Stimulated activated CD8-positive, alpha-beta memory T cell treated with anti-CD3 and anti-CD28 coated beads, Interleukin-15, amount 100 ng/mL, for 1 hour (primary cell): ENCODE results near the gene TTK.

Source experiments
- DNase-seq: peaks from one replicate; pipeline ENCODE4 v3.0.0-alpha.2; 2020; ENCODE audit warnings: low read depth

The TTK gene

DNA sequence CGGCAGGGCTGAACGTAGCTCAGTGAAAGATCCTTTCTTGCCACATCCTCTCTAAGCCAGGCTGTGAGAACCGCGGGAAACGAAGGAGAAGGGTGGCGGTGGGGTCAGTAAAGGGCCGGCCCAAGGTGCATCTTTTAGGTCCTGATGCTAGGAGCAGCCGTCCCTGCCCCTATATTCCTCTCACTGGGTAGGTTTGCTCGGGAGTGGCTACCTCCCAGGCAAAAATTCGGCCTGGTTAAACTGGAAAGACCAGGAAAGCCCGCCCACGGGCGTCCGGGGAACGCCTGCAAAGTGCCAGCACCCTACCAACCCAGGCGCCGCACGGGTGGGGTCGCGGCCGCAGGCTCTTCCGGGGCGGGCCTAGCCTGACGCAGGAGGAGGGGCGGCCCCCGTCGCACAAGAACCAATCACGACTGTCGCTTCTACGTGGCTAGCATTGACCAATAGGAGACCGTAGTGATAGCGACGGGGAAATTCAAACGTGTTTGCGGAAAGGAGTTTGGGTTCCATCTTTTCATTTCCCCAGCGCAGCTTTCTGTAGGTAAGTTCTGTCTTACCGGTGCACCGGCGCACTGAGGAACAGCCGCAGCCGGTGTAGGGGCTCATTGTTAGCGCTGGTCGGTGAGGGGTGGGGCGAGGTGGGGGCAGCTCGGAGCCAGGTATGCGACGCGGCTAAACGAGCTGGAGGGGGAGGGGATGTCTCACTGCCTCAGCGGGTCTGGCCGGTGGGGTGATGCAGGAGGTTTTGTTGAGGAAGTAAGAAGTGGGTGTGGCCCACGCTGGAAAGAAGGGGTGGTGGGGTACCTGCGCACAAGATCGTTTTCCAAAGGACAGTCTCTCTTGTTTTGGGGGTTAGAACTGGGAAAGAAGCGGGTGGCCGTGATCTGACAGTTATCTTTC is at the start of gene TTK:
TSS of gene TTK (plus strand) at position 477 of the 900 bp plus-strand sequence. CDS start 1,195 bp downstream, outside the sequence.
- peak; percentile 68 for DNase-seq

DNA sequence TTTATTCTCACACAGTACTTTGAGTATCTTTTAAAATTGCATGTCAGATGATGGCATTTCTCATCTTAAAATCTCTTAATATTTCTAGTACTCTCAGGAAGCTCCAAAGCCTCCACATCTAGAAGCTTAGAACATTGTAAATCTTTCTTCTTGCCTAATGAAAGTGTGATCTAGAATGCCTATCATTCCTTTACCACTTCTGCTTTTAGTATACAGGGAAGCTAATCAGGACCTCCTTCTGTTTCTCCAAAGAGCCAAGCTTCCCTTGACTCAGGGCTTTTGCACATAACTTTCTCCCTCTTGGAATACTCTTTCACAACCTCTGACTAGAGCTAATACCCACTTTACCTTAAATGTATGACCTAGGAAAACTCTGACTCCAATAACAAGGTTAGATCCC is 49.6 kb upstream of the TTK start:
- no peak for DNase-seq

DNA sequence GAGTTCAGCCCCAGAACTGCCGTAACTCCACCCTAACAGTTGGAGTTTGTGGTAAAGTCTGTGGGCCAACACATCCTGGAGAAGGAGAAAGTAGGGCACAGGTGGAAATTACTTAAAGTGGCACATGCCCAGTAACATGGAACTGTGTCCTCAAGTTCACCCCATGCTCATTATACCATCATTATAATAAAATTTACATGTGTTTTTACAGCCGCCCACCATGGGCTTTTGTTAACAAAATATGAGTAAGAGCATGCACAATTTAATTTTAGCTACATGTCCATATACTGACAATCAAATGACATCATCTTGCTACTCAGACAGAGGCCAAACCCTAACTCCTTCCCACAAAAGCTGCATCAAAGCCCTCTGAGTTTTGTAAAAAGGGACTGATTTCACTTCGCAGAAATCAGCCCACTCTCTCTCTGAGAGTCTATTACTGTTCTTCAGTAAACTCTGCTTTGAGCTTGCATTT is 39.8 kb upstream of the TTK start:
- DNase-seq = no peak

DNA sequence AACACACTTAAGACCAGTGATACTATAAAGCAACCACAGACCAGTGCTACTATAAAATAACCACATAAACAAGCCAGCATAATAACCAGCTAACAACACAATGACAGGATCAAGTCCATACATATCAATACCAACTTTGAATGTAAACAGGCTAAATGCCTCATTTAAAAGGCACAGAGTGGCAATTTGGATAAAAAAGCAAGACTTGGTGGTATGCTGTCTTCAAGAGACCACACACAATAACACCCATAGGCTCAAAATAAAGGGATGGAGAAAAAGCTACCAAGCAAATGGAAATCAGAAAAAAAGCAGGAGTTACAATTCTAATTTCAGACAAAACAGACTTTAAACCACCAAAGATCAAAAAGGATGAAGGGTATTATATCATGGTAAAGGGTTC is 37.3 kb upstream of the TTK start:
- DNase-seq = no peak

DNA sequence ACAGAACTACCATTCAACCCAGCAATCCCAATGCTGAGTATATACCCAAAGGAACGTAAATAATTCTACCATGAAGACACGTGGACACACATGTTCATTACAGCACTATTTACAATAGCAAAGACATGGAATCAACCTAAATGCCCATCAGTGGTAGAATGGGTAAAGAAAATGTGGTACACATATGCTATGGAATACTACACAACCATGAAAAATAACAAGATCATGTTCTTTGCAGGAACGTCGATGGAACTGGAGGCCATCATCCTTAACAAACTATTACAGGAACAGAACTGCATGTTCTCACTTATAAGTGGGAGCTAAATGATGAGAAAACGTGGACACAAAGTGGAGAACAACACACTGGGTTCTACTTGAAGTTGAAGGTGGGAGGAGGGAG is 34.7 kb upstream of the TTK start:
- no peak for DNase-seq

DNA sequence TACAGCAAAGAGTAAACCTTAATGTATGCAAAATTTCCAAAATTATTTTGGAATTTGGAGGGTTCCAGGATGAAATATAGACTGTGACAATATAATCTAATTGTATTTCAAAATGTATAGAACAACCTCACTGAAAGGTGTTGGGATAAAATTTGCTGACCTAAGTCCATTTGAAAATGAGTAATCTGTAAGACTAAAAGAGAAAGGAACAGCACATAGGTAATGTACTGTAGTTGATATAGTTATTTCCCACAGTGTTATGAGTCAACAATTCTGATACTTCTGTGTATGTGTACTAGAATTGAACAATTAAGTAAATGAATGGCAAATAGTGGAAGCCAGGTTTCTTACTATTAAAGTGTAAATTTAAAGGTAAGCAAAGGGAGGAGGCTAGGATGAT is 33.3 kb upstream of the TTK start:
- DNase-seq = no peak

DNA sequence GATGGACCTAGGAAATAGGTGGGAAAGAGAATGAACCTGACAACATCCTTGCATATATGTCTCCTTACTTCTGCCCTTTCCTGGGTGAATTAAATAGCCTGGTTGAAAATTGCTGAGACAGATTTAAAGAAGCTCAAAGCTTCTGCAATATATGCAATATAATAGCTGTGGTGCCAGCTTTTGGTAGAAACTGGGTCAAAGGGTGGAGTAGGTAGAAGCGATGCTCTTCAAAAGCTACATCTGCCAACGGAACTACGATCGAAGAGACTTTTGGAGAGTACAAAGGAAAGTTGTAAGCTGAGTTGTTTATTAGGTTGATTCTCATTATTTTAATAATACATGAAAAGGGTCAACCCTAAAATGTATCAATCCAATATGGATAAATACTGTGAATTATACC is 22.8 kb upstream of the TTK start:
- DNase-seq = no peak

DNA sequence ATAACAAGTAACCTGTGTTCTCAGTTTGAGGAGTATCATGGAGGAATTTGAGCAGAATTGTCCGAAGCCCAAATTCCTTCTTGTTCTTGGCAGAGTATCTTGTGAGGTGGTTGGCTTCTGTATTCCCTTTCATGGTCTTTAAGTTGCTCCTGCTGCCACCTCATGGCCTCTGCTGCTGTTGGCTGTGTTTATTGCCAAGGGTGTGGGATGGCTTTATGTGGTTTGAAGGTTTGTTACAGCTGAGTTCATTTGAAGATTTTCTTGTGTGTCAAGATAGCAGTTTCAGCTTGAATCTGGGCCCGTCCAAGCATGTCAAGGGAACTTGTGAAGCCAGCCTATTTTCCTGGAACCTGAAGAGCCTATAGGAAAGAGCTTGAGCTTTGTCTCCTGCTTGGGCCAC is 20.2 kb upstream of the TTK start:
- DNase-seq = no peak

DNA sequence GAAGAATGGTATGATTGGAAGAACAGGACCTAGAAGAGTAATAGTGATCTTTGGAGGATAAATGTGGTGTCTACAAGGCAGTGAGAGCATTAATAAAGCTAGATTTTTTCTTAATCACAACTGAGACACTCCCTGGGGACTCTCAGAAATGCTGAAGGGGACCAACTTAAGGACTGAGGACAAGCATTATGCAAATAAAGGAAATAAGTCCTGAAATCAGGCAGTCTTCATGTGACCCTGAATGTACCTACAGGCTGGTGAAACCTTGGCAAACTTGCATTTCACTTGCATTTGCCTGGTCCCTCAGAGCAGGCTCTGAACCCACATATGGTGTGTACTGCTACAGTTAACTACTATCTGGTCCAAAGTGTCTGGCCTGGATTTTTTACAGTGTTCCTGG is 19.3 kb upstream of the TTK start:
- DNase-seq = no peak

DNA sequence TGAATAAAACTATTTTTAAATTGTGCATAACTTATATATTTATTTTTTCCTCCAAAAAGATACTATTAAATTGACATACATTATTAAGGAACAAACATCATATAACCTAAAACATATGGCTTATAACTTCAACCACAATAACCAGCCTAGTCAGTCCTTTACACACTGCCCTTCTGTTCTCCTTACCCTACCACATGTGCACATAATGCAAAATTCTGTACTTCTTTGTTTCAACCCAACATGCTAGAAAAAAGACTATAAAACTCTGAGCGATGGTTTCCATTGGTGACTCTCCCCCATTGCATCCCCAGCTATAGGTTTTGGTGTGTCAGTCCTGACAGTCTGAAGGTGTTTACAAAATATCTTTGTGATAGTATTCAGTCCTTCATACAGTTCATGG is 14.8 kb upstream of the TTK start:
- no peak for DNase-seq

DNA sequence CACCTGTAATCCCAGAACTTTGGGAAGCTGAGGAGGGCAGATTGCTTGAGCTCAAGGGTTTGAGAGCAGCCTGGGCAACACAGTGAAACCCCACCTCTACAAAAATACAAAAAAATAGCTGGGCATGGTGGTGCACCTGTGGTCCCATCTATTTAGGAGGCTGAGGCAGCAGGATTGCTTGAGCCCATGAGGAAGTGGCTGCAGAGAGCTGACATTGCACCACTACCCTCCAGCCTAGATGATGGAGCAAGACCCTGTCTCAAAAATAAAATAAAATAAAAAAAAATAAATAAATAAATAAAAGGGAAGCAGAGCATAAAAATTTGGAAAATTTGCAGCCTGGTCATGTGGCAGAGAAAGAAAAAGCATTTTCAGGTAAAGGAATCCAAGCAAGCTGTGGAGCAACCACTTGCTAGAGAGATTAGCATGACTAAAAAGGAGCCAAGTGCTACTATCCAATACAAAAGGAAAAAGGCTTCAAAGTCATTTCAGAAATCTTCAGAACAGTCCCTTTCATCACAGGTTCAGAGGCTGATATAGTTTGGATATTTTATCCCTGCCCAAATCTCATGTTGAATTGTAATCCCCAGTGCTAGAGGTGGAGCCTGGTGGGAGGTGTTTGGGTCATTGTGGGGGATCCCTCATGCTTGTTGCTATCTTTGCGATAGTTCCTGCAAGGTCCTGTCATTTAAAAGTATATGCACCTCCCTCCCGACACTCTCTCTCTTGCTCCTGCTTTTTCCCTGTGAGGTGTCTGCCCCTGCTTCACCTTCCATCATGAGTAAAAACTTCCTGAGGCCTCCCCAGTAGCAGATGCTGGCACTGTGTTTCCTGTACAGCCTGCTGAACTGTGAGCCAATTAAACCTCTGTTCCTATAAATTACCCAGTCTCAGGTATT is 11.2 kb upstream of the TTK start:
- DNase-seq = no peak

DNA sequence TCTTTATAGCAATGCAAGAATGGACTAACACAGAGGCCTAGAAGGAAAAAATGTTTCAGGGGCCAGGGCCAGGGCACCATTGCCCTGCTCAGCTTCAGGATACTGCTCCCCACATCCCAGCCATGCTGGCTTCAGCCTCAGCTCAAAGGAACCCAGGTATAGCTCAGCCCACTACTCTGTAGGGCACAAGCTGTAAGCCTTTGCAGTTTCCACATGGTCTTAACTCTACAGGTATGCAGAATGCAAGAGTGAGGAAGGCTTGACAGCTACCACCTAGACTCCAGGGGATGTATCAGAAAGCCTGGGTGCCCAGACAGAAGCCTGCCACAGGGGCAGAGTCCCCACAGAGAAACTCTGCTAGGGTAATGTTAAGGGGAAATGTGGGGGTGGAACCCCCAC is 10.5 kb upstream of the TTK start:
- DNase-seq = no peak

DNA sequence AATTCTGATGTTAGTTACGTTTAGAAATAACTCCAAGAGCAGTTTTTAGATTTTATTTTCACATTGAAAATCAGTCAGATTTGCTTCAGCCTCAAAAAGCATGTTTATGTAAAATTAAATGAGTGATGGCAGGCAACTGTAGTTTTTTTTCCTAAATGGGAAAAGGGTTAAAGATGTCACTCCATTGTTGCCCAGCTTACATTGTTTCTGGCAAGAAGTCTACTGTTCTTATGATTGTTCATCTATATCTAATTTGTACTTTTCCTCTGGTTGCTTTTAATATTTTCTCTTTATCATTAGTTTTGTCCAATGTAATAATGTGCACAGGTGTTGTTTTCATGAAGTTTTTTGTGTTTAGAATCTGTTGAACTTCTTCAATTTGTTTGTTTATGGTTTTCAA is 6.7 kb upstream of the TTK start:
- no peak for DNase-seq

DNA sequence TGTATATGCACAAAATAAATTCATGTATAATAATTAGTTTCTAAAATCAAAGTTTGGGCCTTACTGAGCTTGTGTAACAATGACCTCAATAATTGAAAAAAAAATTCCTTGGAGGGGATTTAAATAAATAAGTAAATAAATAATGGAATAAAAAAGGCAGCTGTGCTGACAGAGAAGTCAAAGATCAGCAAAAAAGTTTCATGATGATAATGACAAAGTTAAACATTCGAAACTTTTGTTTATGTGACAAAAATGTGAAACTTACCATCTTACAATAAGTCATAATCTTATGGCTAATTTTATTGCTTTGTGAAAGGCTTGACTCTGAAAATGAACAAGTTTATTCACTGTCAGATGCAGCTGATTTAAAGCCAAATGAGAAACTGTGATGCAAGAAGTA is 3.1 kb upstream of the TTK start:
- DNase-seq = no peak

DNA sequence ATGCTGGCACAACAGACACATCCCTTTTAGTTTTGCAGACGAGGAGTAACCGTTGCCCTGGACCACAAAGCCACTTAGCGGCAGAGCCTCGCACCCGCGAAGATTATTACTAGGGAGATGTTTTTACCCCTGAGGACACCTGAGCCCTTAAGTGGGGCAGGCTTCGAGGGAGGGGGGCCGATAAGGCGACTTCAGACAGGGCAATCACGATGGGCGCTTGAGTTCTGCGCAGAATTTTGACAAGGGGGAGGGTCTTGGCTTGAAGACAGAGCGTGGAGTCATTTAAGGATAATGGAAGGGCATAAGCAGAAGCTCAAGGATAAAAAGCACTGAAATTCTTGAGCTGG is 650 bp upstream of the TTK start:
- DNase-seq = peak; percentile 6

DNA sequence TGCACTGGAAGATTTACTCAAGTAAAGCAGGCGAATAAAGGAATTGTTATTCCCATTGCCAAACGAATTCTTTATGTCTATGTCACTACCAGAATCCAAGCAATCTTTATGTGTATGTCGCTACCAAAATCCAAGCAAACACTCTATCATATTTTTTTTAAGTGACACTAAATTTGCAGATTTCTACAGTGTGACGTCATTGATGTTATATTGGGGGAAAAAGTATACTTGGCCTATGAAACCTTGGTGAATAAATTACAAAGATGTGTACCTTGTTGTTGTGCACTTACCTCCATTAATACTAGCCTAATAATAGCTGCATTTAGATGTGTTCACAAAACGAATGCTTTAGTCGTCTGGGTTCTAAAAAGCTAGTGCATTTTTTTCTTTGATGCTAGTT is 957 bp downstream of the TTK start:
- DNase-seq = no peak

DNA sequence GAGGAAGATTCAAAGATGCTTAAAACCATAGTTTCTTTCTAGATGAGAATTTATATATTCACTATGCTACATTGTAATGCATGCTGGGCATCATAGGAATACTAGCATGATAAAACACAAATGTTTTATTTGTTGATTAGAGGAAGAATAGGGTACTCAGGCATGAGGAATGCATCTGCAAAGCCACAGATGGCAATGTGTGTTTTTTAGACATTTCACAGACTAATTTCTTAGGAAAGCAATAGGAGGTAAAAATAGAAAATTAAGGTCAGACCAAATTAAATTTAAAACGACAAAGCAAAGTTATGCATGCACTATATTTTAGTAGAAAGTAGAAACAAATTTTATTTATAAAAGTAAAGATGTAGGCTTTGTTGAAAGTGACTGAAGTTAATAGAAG is 2.1 kb downstream of the TTK start:
- no peak for DNase-seq

DNA sequence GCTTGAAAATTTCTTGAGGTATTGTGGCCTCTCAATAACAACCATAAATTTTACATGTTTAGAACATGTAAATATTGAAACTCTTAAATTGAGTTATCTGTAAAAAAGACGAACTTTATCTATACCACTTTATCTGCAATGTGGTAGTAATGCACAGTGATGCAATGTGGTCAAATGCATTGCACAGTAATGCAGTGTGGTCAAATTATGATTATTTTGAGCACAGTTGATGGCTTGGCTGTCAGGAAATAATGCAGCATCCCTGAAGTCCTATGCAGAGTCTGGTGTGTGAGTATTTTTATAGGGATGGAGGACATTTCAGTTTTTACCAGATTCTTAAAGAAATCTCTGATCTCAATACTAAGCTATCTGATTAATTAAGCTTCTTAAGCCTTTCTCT is 5.1 kb downstream of the TTK start:
- DNase-seq = no peak

DNA sequence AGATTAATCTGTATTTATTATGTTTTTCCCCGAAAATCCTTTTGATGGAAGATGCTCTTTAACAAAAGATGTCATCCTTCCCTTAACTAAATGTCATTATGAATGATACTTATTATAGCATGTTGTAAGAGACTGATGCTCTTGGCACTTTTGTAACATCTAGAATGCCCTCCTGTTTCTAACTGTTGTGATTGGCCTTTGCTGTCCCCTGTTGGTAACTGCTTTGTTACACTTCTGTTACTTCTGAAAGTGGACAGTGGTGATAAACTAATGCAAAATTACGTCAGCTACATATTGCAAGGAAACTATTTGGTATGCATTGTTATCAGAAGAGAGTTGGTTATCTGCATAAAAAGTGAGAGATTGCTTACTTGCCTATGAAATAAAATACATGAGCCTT is 5.8 kb downstream of the TTK start:
- DNase-seq = no peak

DNA sequence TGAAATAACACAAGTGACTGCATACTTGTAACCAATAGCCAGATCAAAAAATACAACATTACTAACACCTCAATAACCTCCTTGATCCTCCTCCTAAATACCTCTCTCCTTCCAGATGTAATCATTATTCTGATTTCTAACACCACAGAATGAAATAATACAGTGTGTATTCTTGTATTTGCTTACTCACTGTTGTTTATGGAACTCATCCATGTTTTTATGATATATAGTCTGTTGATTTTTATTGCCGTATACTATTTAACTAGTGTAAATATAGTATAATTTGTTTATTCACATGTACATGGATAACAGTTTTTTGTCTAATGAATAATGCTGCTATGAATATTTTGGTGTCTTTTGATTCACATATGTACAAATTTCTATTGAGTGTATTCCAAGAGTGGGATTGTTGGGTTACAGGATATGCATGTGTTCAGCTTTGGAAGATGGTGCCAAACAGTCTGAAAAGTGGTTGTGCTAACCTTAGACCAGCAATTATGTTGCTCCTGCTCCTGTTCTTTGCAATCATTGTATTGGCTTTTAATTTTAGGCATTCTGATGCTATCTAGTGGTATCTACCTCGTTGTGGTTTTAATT is 11.5 kb downstream of the TTK start:
- DNase-seq = no peak

DNA sequence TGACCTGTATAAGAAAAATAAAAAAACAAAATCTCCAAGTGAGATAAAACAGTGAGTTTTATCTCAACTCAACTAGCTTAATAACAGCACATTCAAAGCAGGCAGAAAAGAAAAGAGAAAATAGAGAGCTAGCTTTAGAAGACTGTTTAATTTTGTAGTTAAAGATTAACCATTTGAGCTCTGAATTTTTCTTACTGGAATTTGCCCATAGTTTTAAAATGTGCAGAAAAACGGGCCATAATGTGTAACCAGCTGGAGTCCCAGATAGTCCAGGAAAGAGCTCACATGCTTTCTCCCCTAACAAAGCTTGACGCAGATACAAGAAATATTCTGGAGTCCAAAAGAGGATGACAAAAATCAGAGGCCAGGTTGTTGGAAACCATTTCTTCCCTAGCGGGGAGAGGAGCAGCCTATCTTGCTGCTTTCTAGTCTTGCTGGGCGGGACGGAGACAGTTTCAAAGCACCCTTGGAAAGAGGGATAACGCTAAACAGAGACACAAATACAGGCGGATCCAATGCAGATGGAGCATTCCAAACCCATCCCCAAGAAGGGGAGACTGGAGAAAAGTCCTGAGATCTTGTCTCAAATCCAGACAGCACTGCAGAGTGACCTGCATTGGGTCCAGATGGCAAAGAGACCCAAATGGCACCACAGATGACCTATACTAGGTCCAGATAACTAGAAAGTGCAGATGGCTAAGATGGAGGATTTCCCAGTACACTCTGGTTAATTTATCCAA is 16.1 kb downstream of the TTK start:
- DNase-seq = no peak

DNA sequence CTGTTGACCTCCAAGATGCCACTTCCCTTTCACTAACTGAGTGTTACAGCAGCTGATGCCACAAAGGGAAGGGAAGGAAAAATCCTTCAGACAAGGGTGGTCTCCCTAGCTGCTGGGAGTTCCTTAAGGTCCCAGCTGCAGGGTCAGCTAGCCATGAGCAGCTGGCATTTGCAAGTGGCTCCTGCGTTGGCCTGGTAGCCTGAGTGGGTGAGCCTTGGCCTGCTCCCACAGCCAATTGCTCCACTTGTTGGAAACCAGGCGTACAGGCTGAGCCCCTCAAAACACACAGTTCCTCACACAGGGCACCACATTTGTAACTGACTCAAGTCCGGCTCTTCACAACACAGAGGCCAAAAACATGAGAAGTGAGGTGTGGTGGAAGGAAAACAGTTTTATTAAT is 16.7 kb downstream of the TTK start:
- DNase-seq = no peak
